ENCODE measurements around the gene CCDC148.
"Not testable (repeated sequence)": the region's sequence is repeated elsewhere in the genome, so short reads cannot be mapped to it uniquely, and the experiment has no call there.

CCDC148 gene

GRCh38 chr2:158443606-158444005, 12.9 kb downstream of the CCDC148 start:
- TF ChIP-seq CTCF (IDR thresholded peaks at IDR 0.05), result no peak
- Histone ChIP-seq H3K79me2 (peaks cover 4% of the 10 kb centered on the region), H3K36me3 (ENCODE audit: control insufficient read depth, insufficient read depth, low read length) (no peaks in the 10 kb centered on the region), H2AFZ (no peak overlapping the region), H3K4me2 (ENCODE audit: low read length) (no peak overlapping the region), H3K9ac (no peak overlapping the region), H3K9me3 (ENCODE audit: control insufficient read depth, low read length) (no peaks in the 10 kb centered on the region), H3K4me3 (ENCODE audit: low read depth, low read length) (no peak overlapping the region), H3K27ac (no peak overlapping the region), H3K4me1 (no peaks in the 10 kb centered on the region), H3K27me3 (ENCODE audit: control insufficient read depth, insufficient read depth, low read length) (no peaks in the 10 kb centered on the region)

- not testable (repeated sequence) for H3K4me1 ChIP-seq; H3K9ac ChIP-seq; H3K36me3 ChIP-seq (ENCODE audit: control insufficient read depth, insufficient read depth, low read length); H3K79me2 ChIP-seq; H3K4me3 ChIP-seq (ENCODE audit: low read depth, low read length); H3K9me3 ChIP-seq (ENCODE audit: control insufficient read depth, low read length); H2AFZ ChIP-seq; H3K27me3 ChIP-seq (ENCODE audit: control insufficient read depth, insufficient read depth, low read length); H3K27ac ChIP-seq; H3K4me2 ChIP-seq (ENCODE audit: low read length)
Observed at GRCh38 chr2:158439062-158439461, 17.5 kb downstream of the CCDC148 start.

- H3K9ac ChIP-seq; H3K27me3 ChIP-seq (ENCODE audit: control insufficient read depth, insufficient read depth, low read length); H3K4me1 ChIP-seq; H3K4me2 ChIP-seq (ENCODE audit: low read length); H3K36me3 ChIP-seq (ENCODE audit: control insufficient read depth, insufficient read depth, low read length); H3K9me3 ChIP-seq (ENCODE audit: control insufficient read depth, low read length); H2AFZ ChIP-seq; H3K27ac ChIP-seq; H3K4me3 ChIP-seq (ENCODE audit: low read depth, low read length); H3K79me2 ChIP-seq: not testable (repeated sequence)
Observed at GRCh38 chr2:158433716-158434115, 22.8 kb downstream of the CCDC148 start.

GRCh38 chr2:158432117-158432516, 24.4 kb downstream of the CCDC148 start:
- H3K4me1 ChIP-seq, result no peaks in the 10 kb centered on the region
- H3K27me3 ChIP-seq (ENCODE audit: control insufficient read depth, insufficient read depth, low read length), result no peaks in the 10 kb centered on the region
- no peak overlapping the region for H3K4me2 ChIP-seq (ENCODE audit: low read length)
- H3K27ac ChIP-seq, result no peak overlapping the region
- H3K4me3 ChIP-seq (ENCODE audit: low read depth, low read length), result no peak overlapping the region
- no peak overlapping the region for H2AFZ ChIP-seq
- H3K36me3 ChIP-seq (ENCODE audit: control insufficient read depth, insufficient read depth, low read length), result no peaks in the 10 kb centered on the region
- peaks cover 11% of the 10 kb centered on the region for H3K79me2 ChIP-seq
- no peak for TF ChIP-seq CTCF (IDR thresholded peaks at IDR 0.05)
- no peaks in the 10 kb centered on the region for H3K9me3 ChIP-seq (ENCODE audit: control insufficient read depth, low read length)
- H3K9ac ChIP-seq, result no peak overlapping the region

GRCh38 chr2:158414538-158414937, 42.0 kb downstream of the CCDC148 start:
- Histone ChIP-seq H3K4me3 (ENCODE audit: low read depth, low read length) (no peak overlapping the region), H3K9me3 (ENCODE audit: control insufficient read depth, low read length) (no peaks in the 10 kb centered on the region), H3K4me1 (no peaks in the 10 kb centered on the region), H2AFZ (no peak overlapping the region), H3K27ac (no peak overlapping the region), H3K4me2 (ENCODE audit: low read length) (no peak overlapping the region), H3K9ac (no peak overlapping the region), H3K79me2 (peaks cover 6% of the 10 kb centered on the region), H3K36me3 (ENCODE audit: control insufficient read depth, insufficient read depth, low read length) (no peaks in the 10 kb centered on the region), H3K27me3 (ENCODE audit: control insufficient read depth, insufficient read depth, low read length) (no peaks in the 10 kb centered on the region)
- TF ChIP-seq CTCF (IDR thresholded peaks at IDR 0.05), result no peak

GRCh38 chr2:158413581-158413980, 43.0 kb downstream of the CCDC148 start:
- Histone ChIP-seq H3K4me3 (ENCODE audit: low read depth, low read length) (no peak overlapping the region), H3K4me2 (ENCODE audit: low read length) (no peak overlapping the region), H3K4me1 (no peaks in the 10 kb centered on the region), H3K9me3 (ENCODE audit: control insufficient read depth, low read length) (no peaks in the 10 kb centered on the region), H3K36me3 (ENCODE audit: control insufficient read depth, insufficient read depth, low read length) (no peaks in the 10 kb centered on the region), H2AFZ (no peak overlapping the region), H3K79me2 (peaks cover 6% of the 10 kb centered on the region), H3K27me3 (ENCODE audit: control insufficient read depth, insufficient read depth, low read length) (no peaks in the 10 kb centered on the region), H3K27ac (no peak overlapping the region), H3K9ac (no peak overlapping the region)
- no peak for TF ChIP-seq CTCF (IDR thresholded peaks at IDR 0.05)

Measured in parathyroid adenoma (tissue), 2 donors.